Measurements from ENCODE around the gene TNIP1.

- TF ChIP-seq POLR2A (IDR thresholded peaks at IDR 0.05; ENCODE audit: low read depth, low read length): no peak
- no peak for TF ChIP-seq POLR2AphosphoS5 (IDR thresholded peaks at IDR 0.05; ENCODE audit: low read depth, low read length)
- no peak for TF ChIP-seq TAF1 (IDR thresholded peaks at IDR 0.05; ENCODE audit: borderline replicate concordance, low read depth, low read length)
These were observed 26.2 kb upstream of the TNIP1 start for GRCh38 chr5:151107084-151107483.

All from GM12892 (cell line).